Smooth muscle cell (in vitro differentiated cells): Measurements from ENCODE around the gene LRRC15. TPM values are rescaled to one million over a fixed set of nuclear protein-coding genes. Genes with fewer than 3 reads are reported as not detected.

Experiments
- DNase-seq: peaks from one replicate; lab custom pipeline; 2025; ENCODE audit not compliant: unreplicated experiment; lab: John Stamatoyannopoulos, UW
- H2AFZ ChIP-seq: fragments of 200-600 bp; sonication (generic); 2 replicates; pipeline ENCODE4 v1.6.0; 2016; ENCODE audit warnings: antibody characterized with exemption, low read depth, mild to moderate bottlenecking
- H3F3A ChIP-seq: fragments of 200-600 bp; sonication (generic); 2 replicates; pipeline ENCODE4 v1.6.0; 2017; ENCODE audit warnings: antibody characterized with exemption, low read depth
- H3K27ac ChIP-seq: fragments of 200-600 bp; sonication (generic); 2 replicates; pipeline ENCODE4 v1.5.1; 2016; ENCODE audit warnings: low read depth, mild to moderate bottlenecking
- H3K27me3 ChIP-seq: fragments of 200-600 bp; sonication (generic); 2 replicates; pipeline ENCODE4 v1.6.1; 2016; ENCODE audit warnings: low read depth, mild to moderate bottlenecking
- H3K36me3 ChIP-seq: fragments of 200-600 bp; sonication (generic); 2 replicates; pipeline ENCODE4 v1.5.1; 2016; ENCODE audit warnings: low read depth
- H3K4me1 ChIP-seq: fragments of 200-600 bp; sonication (generic); 2 replicates; pipeline ENCODE4 v1.5.1; 2016; ENCODE audit warnings: low read depth
- H3K4me2 ChIP-seq: fragments of 200-600 bp; sonication (generic); 2 replicates; pipeline ENCODE4 v1.6.0; 2016; ENCODE audit warnings: mild to moderate bottlenecking
- H3K4me3 ChIP-seq: fragments of 200-600 bp; sonication (generic); 2 replicates; pipeline ENCODE4 v1.5.1; 2016; ENCODE audit warnings: mild to moderate bottlenecking
- H3K79me2 ChIP-seq: fragments of 200-600 bp; sonication (generic); 2 replicates; pipeline ENCODE4 v1.6.0; 2016; ENCODE audit warnings: low read depth, mild to moderate bottlenecking
- H3K9ac ChIP-seq: fragments of 200-600 bp; sonication (generic); 2 replicates; pipeline ENCODE4 v1.6.0; 2016; ENCODE audit warnings: low read depth
- H3K9me3 ChIP-seq: fragments of 200-600 bp; sonication (generic); replicated peaks from 2 replicates; pipeline ENCODE4 v1.5.1; 2016; ENCODE audit warnings: low read depth
- H4K20me1 ChIP-seq: fragments of 200-600 bp; sonication (generic); 2 replicates; pipeline ENCODE4 v1.6.0; 2016; ENCODE audit warnings: low read depth
- WGBS: methylation state at CpG from one replicate; pipeline ENCODE4 v1.1.7; 2016; ENCODE audit warnings: low lambda C conversion rate; 5-methylcytosine and 5-hydroxymethylcytosine counted together
- polyA plus RNA-seq: library from polyadenylated mRNA; unstranded; fragments of >200 nt; fragmentation: Nextera tagmentation; extraction: Ambion mirVana; gene quantifications from 2 replicates; pipeline ENCODE4 v1.2.1, GENCODE V29; 2016
- total RNA-seq: library from RNA; depleted of rRNA; stranded (reverse); fragments of >200 nt; gene quantifications from 2 replicates; pipeline ENCODE4 v1.2.3, GENCODE V29; 2014
- TF ChIP-seq, protein P1 (sequence below): fragments of 200-600 bp; sonication (generic); IDR thresholded peaks from 2 replicates; pipeline ENCODE4 v1.5.1; 2017; ENCODE audit warnings: borderline replicate concordance, mild to moderate bottlenecking, antibody characterized with exemption; ENCODE audit not compliant: insufficient read depth, poor library complexity, severe bottlenecking

LRRC15 gene
- 4.3 and 4.7 TPM in 2 replicates for total RNA-seq
- 2.4 and 4.9 TPM in 2 replicates for polyA plus RNA-seq

DNA sequence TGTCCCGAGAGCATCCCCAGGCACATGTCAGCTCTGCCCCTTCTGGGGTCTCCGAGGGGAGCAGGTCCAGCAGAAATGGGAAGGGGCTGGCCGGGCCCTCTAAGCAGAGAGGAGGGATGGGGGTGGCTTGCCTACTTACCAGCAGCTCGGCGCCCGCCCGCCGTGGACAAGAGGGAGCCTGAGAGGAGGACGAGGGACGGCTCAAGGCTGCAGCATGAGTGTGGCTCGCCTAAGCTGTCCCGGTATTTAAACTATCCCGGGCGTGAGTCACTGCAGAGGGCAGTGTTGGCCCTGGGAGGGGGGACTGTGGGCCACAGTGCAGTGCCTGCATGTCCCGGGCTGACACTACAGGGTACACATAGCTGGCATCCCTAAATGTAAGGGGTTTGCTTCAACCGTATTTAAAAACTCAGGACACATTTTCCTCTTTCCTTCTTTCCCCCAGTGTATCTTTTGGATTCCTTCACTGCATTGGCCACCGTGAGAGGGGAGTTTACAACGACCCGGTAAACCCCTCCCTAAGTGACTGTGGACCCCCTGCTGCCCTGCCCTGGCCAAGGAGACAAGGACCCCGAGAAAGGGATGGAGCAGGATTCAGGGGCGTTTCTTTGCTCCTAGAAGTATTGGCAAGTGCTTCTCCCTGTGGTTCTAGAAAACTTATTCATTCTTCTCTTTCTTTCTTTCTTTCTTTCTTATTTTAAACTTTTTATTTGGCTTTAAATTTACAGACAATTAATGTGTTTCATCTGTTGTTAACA lies at the start of gene LRRC15:
TSS of gene LRRC15 (minus strand) at position 222 of the 758 bp plus-strand sequence. CDS start 8,700 bp downstream, outside the sequence.
- peak; percentile 26 for DNase-seq
- H3K4me1 ChIP-seq: peaks cover 20% of the 10 kb centered on the region
- 18% methylated on average over 21 of the region's 21 CpGs for WGBS
- H3K9ac ChIP-seq: no peak within 1 kb of the TSS
- H4K20me1 ChIP-seq: no peaks in the 10 kb centered on the region
- peak within 1 kb of the TSS; percentile 63 for H3K27ac ChIP-seq
- H2AFZ ChIP-seq: no peak within 1 kb of the TSS
- peaks cover under 1% of the 10 kb centered on the region for H3F3A ChIP-seq
- H3K79me2 ChIP-seq: no peaks in the 10 kb centered on the region
- H3K9me3 ChIP-seq: no peaks in the 10 kb centered on the region
- H3K4me2 ChIP-seq: peak within 1 kb of the TSS; percentile 74
- no peak within 1 kb of the TSS for H3K4me3 ChIP-seq
- no peaks in the 10 kb centered on the region for H3K27me3 ChIP-seq
- TF ChIP-seq, protein P1, sequence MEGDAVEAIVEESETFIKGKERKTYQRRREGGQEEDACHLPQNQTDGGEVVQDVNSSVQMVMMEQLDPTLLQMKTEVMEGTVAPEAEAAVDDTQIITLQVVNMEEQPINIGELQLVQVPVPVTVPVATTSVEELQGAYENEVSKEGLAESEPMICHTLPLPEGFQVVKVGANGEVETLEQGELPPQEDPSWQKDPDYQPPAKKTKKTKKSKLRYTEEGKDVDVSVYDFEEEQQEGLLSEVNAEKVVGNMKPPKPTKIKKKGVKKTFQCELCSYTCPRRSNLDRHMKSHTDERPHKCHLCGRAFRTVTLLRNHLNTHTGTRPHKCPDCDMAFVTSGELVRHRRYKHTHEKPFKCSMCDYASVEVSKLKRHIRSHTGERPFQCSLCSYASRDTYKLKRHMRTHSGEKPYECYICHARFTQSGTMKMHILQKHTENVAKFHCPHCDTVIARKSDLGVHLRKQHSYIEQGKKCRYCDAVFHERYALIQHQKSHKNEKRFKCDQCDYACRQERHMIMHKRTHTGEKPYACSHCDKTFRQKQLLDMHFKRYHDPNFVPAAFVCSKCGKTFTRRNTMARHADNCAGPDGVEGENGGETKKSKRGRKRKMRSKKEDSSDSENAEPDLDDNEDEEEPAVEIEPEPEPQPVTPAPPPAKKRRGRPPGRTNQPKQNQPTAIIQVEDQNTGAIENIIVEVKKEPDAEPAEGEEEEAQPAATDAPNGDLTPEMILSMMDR: no peak
- H3K36me3 ChIP-seq: no peaks in the 10 kb centered on the region

DNA sequence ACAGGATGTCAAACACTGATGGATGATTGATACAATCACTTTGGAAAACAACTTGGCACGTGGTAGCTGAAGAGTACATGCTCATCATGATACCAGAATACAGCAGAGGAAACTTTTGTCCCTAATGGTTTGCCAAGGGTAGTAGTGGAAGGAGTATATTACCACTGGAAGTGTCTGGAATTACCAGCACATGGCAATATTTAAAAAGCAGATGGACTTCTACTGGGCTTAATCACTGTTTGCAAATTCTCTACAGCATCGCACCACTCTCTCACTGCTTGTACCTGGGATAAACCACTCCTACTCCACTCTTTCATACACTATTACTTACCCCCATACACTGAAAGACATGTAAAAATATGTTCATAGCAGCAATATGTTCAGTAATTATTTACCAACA lies 49.1 kb upstream of the LRRC15 start:
- H3K27me3 ChIP-seq: no peaks in the 10 kb centered on the region
- H3K9me3 ChIP-seq: no peaks in the 10 kb centered on the region
- WGBS: 96% methylated on average over 2 of the region's 2 CpGs
- H4K20me1 ChIP-seq: peaks cover 3% of the 10 kb centered on the region
- H3K4me2 ChIP-seq: no peak overlapping the region
- no peak overlapping the region for H3K4me3 ChIP-seq
- H3K36me3 ChIP-seq: peaks cover 4% of the 10 kb centered on the region
- TF ChIP-seq, protein P1: no peak
- H3K79me2 ChIP-seq: no peaks in the 10 kb centered on the region
- no peaks in the 10 kb centered on the region for H3F3A ChIP-seq
- no peak overlapping the region for H2AFZ ChIP-seq
- DNase-seq: no peak
- H3K9ac ChIP-seq: no peak overlapping the region
- no peaks in the 10 kb centered on the region for H3K4me1 ChIP-seq
- no peak overlapping the region for H3K27ac ChIP-seq

DNA sequence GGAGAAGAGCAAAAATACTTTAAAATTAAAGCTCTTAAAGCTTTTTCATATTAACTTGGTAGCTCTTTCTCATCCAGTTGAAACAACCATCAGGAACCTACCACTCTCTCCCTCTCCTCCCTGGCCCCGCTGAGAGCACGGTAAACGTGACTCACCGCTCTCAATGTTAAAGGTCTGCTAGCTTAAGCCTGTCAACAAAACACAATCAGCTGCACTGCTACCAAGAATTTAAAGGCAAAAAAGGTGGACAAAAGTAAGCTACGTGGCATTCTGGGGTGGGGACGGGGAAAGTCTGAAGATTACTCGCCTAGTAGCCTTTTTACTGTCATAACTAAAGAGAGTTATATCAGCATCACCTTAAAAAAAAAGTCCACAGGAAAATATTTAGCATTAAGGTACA lies 37.9 kb upstream of the LRRC15 start:
- H3K36me3 ChIP-seq: no peaks in the 10 kb centered on the region
- no peaks in the 10 kb centered on the region for H3K9me3 ChIP-seq
- WGBS: 39% methylated on average over 7 of the region's 7 CpGs
- TF ChIP-seq, protein P1: no peak
- no peaks in the 10 kb centered on the region for H4K20me1 ChIP-seq
- H3K79me2 ChIP-seq: no peaks in the 10 kb centered on the region
- H3K4me1 ChIP-seq: no peaks in the 10 kb centered on the region
- no peak overlapping the region for H3K9ac ChIP-seq
- H2AFZ ChIP-seq: no peak overlapping the region
- H3K27me3 ChIP-seq: no peaks in the 10 kb centered on the region
- no peak overlapping the region for H3K4me3 ChIP-seq
- no peak for DNase-seq
- peaks cover 5% of the 10 kb centered on the region for H3F3A ChIP-seq
- H3K27ac ChIP-seq: peak overlapping the region; percentile 6
- peak overlapping the region; percentile 1 for H3K4me2 ChIP-seq

DNA sequence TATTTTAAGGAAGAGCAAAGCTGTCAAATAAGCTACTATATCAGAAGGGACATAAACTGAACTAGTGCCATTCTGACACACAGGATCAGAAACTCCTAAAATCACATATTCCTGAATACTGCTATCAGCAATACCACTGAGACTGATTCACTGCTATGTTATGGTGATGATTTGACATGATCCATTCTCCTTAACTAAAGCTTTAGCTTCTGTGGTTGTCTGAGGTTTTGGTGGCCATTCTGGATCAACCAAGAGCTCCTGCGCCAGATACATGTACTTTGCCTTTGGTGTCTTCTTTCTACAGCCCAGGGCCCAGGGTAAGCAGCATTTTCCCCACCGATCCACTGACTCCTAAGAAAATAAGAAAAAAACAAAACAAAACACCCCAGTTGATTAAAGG lies 36.2 kb upstream of the LRRC15 start:
- peak overlapping the region; percentile 17 for H3K27ac ChIP-seq
- peaks cover 5% of the 10 kb centered on the region for H3F3A ChIP-seq
- H2AFZ ChIP-seq: no peak overlapping the region
- TF ChIP-seq, protein P1: no peak
- DNase-seq: no peak
- no peaks in the 10 kb centered on the region for H3K79me2 ChIP-seq
- H3K9me3 ChIP-seq: no peaks in the 10 kb centered on the region
- no peaks in the 10 kb centered on the region for H3K4me1 ChIP-seq
- no peaks in the 10 kb centered on the region for H4K20me1 ChIP-seq
- H3K27me3 ChIP-seq: no peaks in the 10 kb centered on the region
- no peak overlapping the region for H3K4me2 ChIP-seq
- no peak overlapping the region for H3K9ac ChIP-seq
- no peak overlapping the region for H3K4me3 ChIP-seq
- WGBS: 70% methylated on average over 2 of the region's 2 CpGs
- H3K36me3 ChIP-seq: no peaks in the 10 kb centered on the region
